Suppressor macrophage treated with lipopolysaccharide for 4 hours (primary cell): ENCODE data around the gene EXOSC10.

Source experiments
- DNase-seq: peaks from one replicate; pipeline ENCODE4 v3.0.0-alpha.2; 2020

EXOSC10 gene

GRCh38 chr1:11099310-11100148 lies at the start of gene EXOSC10:
Gene EXOSC10, minus strand, starts transcription at chr1:11099869. Its CDS starts 38 bp downstream, at chr1:11099831.
- peak; percentile 97 for DNase-seq

DNA sequence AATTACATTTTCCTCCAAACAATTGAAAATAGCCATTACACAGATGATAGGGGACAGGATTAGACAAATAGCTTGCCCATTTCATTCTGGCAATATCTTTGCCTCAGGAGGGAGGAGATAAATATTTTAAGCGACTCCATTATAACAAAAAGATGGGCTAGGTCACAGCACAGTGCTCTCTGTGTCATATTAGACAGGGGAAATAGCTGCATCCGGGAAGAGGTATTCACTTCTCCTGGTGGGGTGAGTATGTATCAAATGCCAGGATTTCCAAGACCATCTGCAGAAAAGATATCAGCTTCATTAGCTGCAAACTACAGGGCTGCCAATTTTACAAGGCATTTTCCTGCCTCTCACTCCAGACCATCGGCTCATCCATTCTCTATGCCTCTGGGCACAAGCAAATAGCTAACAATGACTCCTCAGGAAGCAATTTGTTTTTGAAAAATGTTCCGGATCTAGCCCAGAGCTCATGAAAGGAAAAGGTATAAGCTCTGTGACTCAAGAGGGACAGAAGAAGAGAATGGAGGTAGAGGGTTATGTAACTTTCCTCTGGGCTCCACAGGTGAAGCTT lies 47.6 kb upstream of the EXOSC10 start:
- DNase-seq: no peak

DNA sequence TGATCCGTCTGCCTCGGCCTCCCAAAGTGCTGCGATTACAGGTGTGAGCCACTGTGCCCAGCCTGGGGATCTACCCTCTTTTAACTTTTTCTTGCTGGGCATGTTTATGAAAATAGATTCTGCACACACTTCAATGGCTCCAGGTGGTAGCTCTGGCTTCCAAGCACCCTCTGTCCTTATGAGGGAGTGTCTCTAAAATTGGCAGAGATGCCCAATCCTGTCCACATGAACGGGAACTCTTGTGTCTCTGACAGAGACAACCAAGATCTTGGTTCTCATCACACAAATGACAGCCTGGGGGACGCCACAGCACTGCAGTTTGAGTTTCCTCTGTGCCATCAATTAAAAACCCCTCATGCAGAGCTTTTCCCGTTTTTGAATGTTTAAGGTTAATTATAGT lies 46.1 kb upstream of the EXOSC10 start:
- DNase-seq: no peak

DNA sequence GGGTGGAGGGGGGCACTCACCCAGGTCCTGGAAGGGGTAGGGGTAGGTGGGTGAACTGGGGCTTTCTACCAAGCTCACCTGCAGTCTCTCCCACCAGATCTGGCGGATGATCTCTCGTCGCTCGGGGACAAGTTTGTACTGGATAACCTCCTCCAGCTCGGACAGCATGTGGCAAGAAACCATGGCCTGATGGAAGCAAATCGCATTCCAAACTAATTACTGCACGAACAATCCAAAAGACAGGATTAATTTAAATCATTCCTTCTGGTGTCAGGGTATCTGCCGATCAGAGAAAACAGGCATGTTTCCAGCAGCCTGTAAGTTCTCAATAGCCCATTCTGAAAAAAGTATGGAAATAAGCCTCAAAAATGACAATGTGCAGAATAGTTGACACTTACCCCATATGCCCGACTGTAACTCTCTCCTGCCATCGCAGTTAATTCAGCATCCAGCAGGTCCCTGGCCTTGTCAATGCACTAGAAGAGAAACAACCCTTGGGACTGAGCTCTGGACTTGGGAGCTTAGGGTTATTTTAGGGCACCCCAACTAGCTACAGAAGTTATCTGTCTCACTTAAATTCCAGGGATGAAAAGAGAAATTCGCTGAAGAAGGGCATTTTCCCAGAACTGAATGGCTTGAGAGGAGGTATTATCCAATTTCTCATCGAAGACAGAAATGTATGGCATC lies 45.0 kb upstream of the EXOSC10 start:
- no peak for DNase-seq

- DNase-seq: no peak
Measured at GRCh38 chr1:11143907-11144306, 44.2 kb upstream of the EXOSC10 start.

DNA sequence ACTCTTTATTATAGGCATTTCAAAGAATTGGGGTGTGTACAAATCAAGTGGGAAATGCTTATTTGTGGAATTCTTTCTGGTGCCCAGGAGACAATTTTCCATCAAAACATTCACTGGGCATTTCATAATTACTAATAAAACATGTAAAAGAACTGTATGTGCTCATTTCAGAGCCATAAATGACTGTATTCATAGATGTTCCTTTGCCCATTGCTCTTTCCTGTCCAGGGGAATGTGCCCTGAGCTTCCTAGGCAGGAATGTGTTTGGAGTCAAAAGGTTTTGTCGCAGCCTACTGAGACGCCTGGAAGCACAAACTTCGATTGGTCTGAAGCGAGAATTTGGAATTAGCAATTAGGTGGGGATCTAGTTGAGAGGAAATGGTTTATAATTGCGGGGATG lies 43.7 kb upstream of the EXOSC10 start:
- no peak for DNase-seq

DNA sequence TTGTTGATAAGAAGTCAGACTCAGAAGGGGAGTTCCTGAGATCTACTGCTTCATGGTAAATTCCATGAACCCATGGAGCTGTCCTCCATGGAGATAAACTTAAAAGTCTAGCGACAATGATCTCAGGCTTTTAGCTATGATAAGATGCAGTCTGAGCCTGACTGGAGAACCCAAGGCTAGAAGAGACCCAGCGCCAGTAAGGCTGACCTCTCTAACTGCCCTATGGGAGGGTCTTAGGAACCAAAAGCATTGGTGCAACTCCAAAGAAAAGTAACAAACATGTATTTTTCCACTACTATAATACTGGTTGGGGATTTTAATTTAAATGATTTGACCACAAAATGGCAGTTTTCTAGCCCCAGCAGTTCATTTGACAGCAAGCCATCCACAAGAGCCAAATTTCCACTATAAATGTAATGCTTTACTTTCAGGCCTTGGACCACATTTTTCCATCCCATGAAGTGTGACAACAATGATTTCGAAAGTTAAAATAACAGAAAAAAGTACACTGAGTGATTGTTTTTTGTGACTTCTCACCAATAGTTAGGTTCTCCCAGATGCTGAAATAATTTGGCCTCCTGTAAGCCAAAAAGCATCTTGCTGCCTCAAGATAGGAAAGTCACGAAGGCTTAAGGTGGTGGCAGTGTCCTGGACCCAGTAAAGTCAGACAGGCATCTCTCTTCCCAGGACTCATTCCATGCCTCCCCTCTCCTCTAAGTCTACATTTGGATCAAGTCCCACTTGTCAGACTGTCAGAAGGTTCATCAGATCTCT lies 43.1 kb upstream of the EXOSC10 start:
- no peak for DNase-seq

GRCh38 chr1:11138952-11139351 lies 39.3 kb upstream of the EXOSC10 start:
- DNase-seq: no peak

DNA sequence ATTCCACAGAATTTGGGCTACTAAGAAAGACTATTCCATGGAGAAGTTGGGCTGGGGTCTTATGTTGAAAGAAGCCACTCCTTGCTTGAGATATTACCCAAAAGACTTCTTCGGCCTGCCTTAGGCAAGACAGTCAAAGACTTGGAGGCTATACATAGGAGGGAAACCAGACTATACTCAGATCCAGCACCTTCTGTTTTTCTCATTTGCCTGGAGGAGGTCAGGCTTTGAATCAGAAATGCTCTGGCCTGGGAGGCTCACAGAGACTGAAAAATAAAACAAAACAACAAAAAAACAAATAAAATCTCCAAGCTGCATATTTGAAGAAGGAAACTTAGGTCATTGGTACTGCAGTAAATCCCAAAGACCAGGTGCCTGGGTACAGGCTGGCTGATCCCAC lies 38.4 kb upstream of the EXOSC10 start:
- DNase-seq: no peak

DNA sequence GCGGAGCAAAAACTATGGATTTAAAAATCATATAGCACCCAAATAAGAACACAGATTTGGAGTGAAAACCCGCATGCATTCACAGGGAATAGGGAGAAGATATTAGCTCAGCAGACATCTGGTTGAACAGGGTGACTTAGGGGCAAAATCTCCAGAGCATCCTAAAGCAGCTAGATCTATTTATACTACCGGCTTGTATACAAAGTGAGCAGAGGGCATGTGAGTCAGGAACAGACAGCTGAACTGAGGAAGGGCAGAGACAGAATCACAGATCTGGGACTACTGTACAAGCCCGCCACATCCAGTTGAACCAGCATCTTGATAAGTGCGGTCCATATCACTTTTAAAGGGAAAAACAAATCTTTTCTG lies 35.2 kb upstream of the EXOSC10 start:
- DNase-seq: no peak

DNA sequence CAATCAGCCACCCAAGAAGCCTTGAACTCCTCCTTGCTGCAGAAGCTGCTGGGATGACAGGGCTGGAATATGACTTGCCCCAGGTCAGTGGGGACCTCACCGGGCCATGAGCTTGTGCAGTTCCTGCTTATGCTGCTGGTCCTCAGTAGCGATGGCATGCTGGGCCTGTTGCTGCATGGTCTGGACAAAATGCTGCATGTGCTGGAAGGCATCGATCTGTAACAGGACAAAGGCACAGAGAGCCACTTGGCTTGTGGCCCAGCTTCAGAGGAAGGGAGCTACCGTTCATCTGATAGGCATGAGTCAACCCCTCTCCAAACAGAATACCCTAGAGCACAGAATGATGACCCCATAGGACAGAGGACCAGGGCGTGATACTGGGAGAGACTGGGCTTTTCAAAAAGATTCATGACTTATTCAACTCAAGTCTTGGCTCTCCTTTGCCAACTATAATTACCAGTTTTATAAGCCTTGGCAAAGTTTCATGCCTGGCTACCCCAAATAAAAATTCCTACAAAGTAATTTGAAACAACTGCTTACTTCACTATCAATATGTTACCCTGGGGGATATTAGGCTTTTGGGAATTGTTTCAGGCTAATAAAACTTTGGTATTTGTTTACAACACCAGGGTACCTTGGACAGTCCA lies 34.7 kb upstream of the EXOSC10 start:
- no peak for DNase-seq

GRCh38 chr1:11132563-11133293 lies 33.1 kb upstream of the EXOSC10 start:
- no peak for DNase-seq

DNA sequence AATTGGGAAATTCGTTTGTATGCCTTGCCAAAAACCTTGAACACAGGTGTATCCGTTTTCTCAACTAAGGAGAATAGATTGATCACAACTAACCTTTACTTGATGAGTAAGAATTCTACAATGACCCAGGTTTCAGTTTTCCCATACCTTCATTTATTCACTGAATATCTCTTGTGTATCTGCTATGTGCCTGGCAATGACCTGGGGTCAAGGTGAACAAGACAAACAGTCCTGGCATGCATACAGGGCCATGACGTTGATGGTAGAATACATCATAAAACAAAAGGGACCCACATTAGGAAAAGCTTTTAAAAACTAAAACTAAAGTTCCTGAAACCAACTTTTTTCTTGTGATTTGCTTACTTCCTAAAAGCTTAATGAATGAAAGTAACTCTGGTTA lies 32.1 kb upstream of the EXOSC10 start:
- no peak for DNase-seq

DNA sequence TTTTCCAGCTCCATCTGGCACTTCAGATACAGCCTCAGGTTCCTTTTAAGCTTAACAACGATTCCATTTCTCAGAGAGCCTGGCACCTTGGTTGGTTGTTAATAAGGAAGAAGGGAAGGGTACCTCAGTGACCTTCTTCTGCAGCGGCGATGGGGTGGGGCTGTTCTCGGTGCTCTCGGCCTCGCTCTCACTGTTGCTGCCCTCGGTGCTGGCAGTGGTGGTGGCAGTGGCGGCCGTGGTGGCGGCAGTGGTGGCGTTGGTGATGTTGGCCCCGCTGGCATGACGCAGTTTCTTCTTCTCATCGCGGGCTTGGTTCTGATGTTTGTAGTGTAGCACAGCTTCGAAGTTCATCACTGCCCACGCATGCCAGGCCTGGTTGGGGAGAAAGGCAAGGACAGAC lies 30.7 kb upstream of the EXOSC10 start:
- no peak for DNase-seq

GRCh38 chr1:11129649-11130390 lies 30.2 kb upstream of the EXOSC10 start:
- DNase-seq: no peak

DNA sequence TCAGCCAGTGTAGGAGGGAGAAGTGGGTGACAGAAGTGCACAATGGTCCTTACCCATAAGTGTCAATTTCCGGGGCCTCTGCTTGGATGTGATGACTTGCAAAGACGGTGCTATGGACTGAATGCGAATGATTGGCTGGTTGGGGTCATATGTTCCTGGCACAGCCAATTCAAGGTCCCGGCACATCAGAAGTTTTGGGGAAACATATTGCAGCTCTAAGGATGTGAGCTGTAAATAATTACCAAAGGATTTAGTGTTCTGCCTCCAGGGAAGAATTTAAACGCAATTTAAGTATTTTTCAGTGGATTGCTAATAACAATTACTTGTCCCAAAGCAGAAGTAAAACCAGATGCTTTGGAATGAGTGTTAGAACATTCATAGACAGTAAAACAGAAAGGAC lies 26.9 kb upstream of the EXOSC10 start:
- no peak for DNase-seq

DNA sequence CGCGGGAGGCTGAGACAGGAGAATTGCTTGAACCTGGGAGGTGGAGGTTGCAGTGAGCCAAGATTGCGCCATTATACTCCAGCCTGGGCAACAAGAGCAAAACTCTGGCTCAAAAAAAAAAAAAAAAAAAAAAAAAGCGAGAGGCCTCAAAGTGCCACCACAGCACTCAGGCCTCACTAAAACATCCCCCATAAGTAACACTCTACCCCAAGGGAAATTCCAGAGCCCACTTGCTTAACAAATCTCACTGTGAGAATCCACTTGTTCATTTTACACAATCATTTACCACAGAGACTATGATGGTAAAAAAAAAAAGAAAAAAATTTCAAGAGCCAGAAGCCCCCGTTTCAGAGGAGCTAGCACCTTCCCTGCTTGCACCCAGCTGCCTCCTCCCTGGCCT lies 26.3 kb upstream of the EXOSC10 start:
- no peak for DNase-seq

DNA sequence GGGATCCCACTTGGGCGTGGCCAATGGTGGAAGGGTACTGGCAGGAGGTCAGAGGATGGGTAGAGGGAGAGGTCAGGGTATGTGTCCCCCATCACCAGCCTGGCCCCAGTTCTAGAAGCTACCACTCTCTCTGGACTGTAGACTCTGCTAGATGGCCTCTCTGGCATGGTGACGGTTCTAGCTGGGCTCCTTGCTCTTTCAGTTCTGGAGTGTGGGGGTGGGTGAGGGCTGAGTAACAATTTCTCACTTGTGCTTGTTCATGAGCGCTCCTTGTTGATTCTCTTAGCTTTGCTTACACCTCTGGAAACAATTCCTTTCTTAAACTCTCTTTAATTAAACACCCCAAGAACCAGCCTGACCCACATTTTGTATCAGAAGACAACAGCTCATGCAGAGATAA lies 25.3 kb upstream of the EXOSC10 start:
- DNase-seq: no peak

DNA sequence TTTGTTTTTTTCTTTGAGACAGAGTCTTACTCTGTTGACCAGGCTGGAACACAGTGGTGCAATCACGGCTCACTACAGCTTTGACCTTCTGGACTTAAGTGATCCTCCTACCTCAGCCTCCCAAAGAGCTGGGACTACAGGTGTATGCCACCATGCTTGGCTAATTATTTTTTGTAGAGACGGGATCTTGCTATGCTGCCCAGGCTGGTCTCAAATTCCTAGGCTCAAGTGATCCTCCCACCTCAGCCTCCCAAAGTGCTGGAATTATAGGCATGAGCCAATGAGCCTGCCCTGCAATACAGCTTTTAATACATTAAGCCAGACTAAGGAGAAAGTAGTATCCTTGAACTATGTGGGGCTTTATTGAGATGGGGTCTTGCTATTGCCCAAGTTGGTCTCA lies 16.6 kb upstream of the EXOSC10 start:
- no peak for DNase-seq

GRCh38 chr1:11114966-11115365 lies 15.3 kb upstream of the EXOSC10 start:
- no peak for DNase-seq

GRCh38 chr1:11109047-11109760 lies 9.5 kb upstream of the EXOSC10 start:
- DNase-seq: no peak
